Diencephalon (tissue), 1 donor: ENCODE results near the gene IL1R1. TPM values are rescaled to one million over a fixed set of nuclear protein-coding genes. Genes with fewer than 3 reads are reported as not detected.

Source experiments
- total RNA-seq: library from RNA; depleted of rRNA; stranded (reverse); fragments of >200 nt; gene quantifications from one replicate; pipeline ENCODE4 v1.2.3, GENCODE V29; 2014

Gene IL1R1, protein sequence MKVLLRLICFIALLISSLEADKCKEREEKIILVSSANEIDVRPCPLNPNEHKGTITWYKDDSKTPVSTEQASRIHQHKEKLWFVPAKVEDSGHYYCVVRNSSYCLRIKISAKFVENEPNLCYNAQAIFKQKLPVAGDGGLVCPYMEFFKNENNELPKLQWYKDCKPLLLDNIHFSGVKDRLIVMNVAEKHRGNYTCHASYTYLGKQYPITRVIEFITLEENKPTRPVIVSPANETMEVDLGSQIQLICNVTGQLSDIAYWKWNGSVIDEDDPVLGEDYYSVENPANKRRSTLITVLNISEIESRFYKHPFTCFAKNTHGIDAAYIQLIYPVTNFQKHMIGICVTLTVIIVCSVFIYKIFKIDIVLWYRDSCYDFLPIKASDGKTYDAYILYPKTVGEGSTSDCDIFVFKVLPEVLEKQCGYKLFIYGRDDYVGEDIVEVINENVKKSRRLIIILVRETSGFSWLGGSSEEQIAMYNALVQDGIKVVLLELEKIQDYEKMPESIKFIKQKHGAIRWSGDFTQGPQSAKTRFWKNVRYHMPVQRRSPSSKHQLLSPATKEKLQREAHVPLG
- total RNA-seq: 0.46 TPM

DNA sequence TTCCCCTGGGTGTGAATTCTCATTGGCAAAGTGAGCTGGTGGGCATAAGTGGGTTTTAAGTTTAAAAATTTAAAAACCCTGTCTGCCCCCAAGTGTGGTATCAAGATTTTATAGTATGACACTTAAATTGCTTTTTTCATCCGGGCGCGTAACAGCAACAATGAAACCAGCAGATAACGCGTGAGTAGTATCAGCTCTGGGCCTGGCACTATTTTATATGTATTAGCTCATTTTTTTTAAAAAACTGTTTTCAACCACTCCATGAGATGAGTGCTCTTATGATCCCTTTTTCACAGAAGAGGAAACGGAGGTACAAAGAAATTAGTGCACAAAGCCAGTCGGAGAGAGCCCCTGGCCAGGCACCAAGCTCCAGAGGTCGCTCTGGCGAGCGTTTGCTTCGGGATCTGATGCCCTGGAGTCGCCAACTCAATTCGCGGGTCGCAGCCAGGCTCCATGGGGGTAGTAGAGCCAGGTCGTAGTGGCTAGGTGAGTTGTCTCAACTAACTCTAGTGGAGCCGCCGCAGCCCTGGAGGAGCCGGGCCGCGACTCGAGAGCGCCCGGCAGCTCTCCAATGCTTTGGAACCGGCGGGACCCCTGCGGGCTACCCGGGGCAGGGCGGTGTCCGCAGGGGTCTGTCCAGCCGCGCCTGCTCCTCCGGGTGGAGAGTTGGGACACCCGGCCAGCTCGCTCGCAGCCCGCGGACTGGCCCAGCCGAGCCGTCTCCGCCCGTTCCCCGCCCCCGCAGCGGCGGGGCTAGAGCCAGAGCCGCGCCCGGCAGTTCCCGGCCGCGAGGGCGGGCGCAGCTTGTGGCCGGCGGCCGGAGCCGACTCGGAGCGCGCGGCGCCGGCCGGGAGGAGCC is at the start of gene IL1R1:
TSS of gene IL1R1 (plus strand) at position 777 of the 859 bp plus-strand sequence. CDS start 14,979 bp downstream, outside the sequence.

DNA sequence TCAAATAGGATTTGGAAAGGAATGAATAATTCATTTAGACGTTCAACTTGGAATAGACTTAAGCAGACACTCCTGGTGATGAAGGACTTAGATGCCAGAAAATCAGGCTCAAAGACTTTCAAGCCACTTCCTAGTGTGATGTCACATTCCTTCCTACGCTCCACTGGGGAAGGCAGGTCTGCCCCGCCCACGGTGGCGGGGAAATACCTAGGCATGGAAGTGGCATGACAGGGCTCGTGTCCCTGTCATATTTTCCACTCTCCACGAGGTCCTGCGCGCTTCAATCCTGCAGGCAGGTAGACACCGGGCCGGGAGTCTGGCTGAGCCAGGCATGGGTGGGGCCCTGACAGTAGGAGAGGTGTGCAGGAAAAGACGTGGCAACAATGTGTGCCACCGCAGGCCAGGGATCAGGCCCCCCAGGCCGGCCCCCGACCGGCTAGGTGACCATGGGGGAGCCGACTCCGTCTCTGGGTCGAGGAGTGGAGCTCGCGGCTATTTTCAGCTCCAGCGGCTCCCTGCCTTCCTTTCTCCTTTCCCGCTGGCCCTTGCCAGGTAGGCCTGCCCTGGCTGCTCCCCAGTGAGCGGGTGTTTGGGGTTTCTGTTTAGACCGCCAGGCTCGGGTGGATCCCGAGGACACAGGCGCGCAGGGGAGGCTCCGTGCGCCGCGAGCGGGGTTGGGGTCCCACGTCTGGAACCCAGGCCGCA is 44.4 kb downstream of the IL1R1 start, which contains the start of gene IL1RL2:
TSS of gene IL1RL2 (plus strand) at position 233 of the 705 bp plus-strand sequence. CDS start 845 bp downstream, outside the sequence.

Other genes with a start within 250 kb of the IL1R1 start
- not detected for gene IL1R2, start 150.8 kb upstream of the IL1R1 start, total RNA-seq
- gene IL1RL2, start 44.3 kb downstream of the IL1R1 start, total RNA-seq: 1.6 TPM
- 0.69 TPM for gene IL1RL1, start 168.8 kb downstream of the IL1R1 start, total RNA-seq
- gene IL18R1, start 213.1 kb downstream of the IL1R1 start, total RNA-seq: 0.46 TPM